ENCODE results near the gene MCTP1. TPM values are rescaled to one million over a fixed set of nuclear protein-coding genes. Genes with fewer than 3 reads are reported as not detected.

The MCTP1 gene
- total RNA-seq, 2 donors from 2014 or later = 3.3 to 5.0 TPM

- H3K36me3 ChIP-seq = no peaks in the 10 kb centered on the region
- H3K27ac ChIP-seq = no peak overlapping the region
- TF ChIP-seq POLR2A (IDR thresholded peaks at IDR 0.05) = no peak
- TF ChIP-seq POLR2AphosphoS5 (IDR thresholded peaks at IDR 0.05) = no peak
- no peak for TF ChIP-seq CTCF (IDR thresholded peaks at IDR 0.05)
- no peak overlapping the region for H3K4me3 ChIP-seq
- H3K4me1 ChIP-seq (replicated peaks) = no peaks in the 10 kb centered on the region
- DNase-seq (ENCODE audit: low spot score) = no peak
- no peaks in the 10 kb centered on the region for H3K9me3 ChIP-seq
- no peaks in the 10 kb centered on the region for H3K27me3 ChIP-seq (replicated peaks; ENCODE audit: insufficient read depth)
- intact Hi-C loops (cut with DNase I) = no loop called here
- 90% methylated on average over 2 of the region's 2 CpGs for whole genome bisulfite sequencing
These were observed 513.2 kb downstream of the MCTP1 start for GRCh38 chr5:94771742-94772141.

- Histone ChIP-seq H3K4me1 (replicated peaks) (no peaks in the 10 kb centered on the region), H3K27ac (no peak overlapping the region), H3K9me3 (no peaks in the 10 kb centered on the region), H3K36me3 (no peaks in the 10 kb centered on the region), H3K4me3 (no peak overlapping the region), H3K27me3 (replicated peaks; ENCODE audit: insufficient read depth) (no peaks in the 10 kb centered on the region)
- intact Hi-C loops (cut with DNase I) = no loop called here
- no peak for DNase-seq (ENCODE audit: low spot score)
- 63% methylated on average over 7 of the region's 7 CpGs for WGBS
- TF ChIP-seq CTCF (IDR thresholded peaks at IDR 0.05) = no peak
- TF ChIP-seq POLR2A (IDR thresholded peaks at IDR 0.05) = no peak
- no peak for TF ChIP-seq POLR2AphosphoS5 (IDR thresholded peaks at IDR 0.05)
These were observed 514.9 kb downstream of the MCTP1 start for GRCh38 chr5:94769996-94770395.

- TF ChIP-seq CTCF (IDR thresholded peaks at IDR 0.05) (no peak), POLR2AphosphoS5 (IDR thresholded peaks at IDR 0.05) (no peak), POLR2A (IDR thresholded peaks at IDR 0.05) (no peak)
- Histone ChIP-seq H3K27ac (no peak overlapping the region), H3K36me3 (no peaks in the 10 kb centered on the region), H3K9me3 (no peaks in the 10 kb centered on the region), H3K4me1 (replicated peaks) (no peaks in the 10 kb centered on the region), H3K4me3 (no peak overlapping the region), H3K27me3 (replicated peaks; ENCODE audit: insufficient read depth) (no peaks in the 10 kb centered on the region)
- DNase-seq (ENCODE audit: low spot score) = no peak
- intact Hi-C loops (cut with DNase I) = no loop called here
- WGBS = 85% methylated on average over 4 of the region's 4 CpGs
These were observed 523.1 kb downstream of the MCTP1 start for GRCh38 chr5:94761786-94762185.

- Histone ChIP-seq H3K27ac (no peak overlapping the region), H3K4me3 (no peak overlapping the region), H3K27me3 (replicated peaks; ENCODE audit: insufficient read depth) (no peaks in the 10 kb centered on the region), H3K4me1 (replicated peaks) (no peaks in the 10 kb centered on the region), H3K9me3 (no peaks in the 10 kb centered on the region), H3K36me3 (no peaks in the 10 kb centered on the region)
- WGBS = 43% methylated on average over 1 of the region's 1 CpG
- no peak for TF ChIP-seq POLR2A (IDR thresholded peaks at IDR 0.05)
- TF ChIP-seq CTCF (IDR thresholded peaks at IDR 0.05) = no peak
- TF ChIP-seq POLR2AphosphoS5 (IDR thresholded peaks at IDR 0.05) = no peak
- intact Hi-C loops (cut with DNase I) = no loop called here
- no peak for DNase-seq (ENCODE audit: low spot score)
These were observed 523.8 kb downstream of the MCTP1 start for GRCh38 chr5:94761055-94761454.

- 77% methylated on average over 1 of the region's 1 CpG for WGBS
These were observed 524.9 kb downstream of the MCTP1 start for GRCh38 chr5:94759961-94760360.

More at GRCh38 chr5:94759961-94760360, 524.9 kb downstream of the MCTP1 start:
- DNase-seq (ENCODE audit: low spot score) = no peak
- Histone ChIP-seq H3K36me3 (no peaks in the 10 kb centered on the region), H3K4me3 (no peak overlapping the region), H3K4me1 (replicated peaks) (no peaks in the 10 kb centered on the region), H3K9me3 (no peaks in the 10 kb centered on the region), H3K27me3 (replicated peaks; ENCODE audit: insufficient read depth) (no peaks in the 10 kb centered on the region), H3K27ac (no peak overlapping the region)
- no peak for TF ChIP-seq POLR2AphosphoS5 (IDR thresholded peaks at IDR 0.05)
- intact Hi-C loops (cut with DNase I) = no loop called here
